K562 (cell line): ENCODE results near the gene TRIM33. TPM values are rescaled to one million over a fixed set of nuclear protein-coding genes. Genes with fewer than 3 reads are reported as not detected.

Source experiments
- CREB1 ChIP-seq, 2 experiments: sonication (generic) in 1 of 2; formaldehyde crosslinking in 1 of 2; IDR thresholded peaks; 2 replicates each; pipeline versions ENCODE4 v1.6.1 to v1.8.0; 2012 to 2022; ENCODE audit warnings: inconsistent platforms in 1 of 2, mild to moderate bottlenecking in 1 of 2, missing genetic modification reagents in 1 of 2, moderate library complexity in 1 of 2
- DMBX1 ChIP-seq: fragments of 250-450 bp; sonication (Bioruptor Pico); IDR thresholded peaks from 2 replicates; pipeline ENCODE4 v1.8.0; 2022; ENCODE audit warnings: inconsistent platforms, mild to moderate bottlenecking, moderate library complexity, borderline replicate concordance
- ERF ChIP-seq: fragments of 450-650 bp; formaldehyde crosslinking; IDR thresholded peaks from 2 replicates; pipeline ENCODE4 v1.4.0; 2020; ENCODE audit warnings: mild to moderate bottlenecking, mixed read lengths
- FOXA3 ChIP-seq, 2 experiments: fragments of 450-650 bp in 1 of 2; sonication (generic) in 1 of 2; formaldehyde crosslinking; IDR thresholded peaks in 1 of 2; conservative IDR thresholded peaks in 1 of 2; 2 replicates each; pipeline versions ENCODE4 v1.4.0 to v1.8.0; 2020 to 2022; ENCODE audit warnings: mild to moderate bottlenecking in 2 of 2, missing genetic modification reagents in 1 of 2
- HDGF ChIP-seq: fragments of 450-650 bp; IDR thresholded peaks from 2 replicates; pipeline ENCODE4 v1.6.1; 2016
- NR2F6 ChIP-seq: fragments of 450-650 bp; formaldehyde crosslinking; IDR thresholded peaks from 2 replicates; pipeline ENCODE4 v1.4.0; 2020; ENCODE audit warnings: mild to moderate bottlenecking
- PHF8 ChIP-seq: fragments of 200-600 bp; sonication (generic); IDR thresholded peaks from 2 replicates; pipeline ENCODE4 v1.6.1; 2012; ENCODE audit warnings: mixed run types, mild to moderate bottlenecking, inconsistent platforms, low read length, moderate library complexity, borderline replicate concordance
- POLR2AphosphoS5 ChIP-seq: IDR thresholded peaks from 2 replicates; pipeline ENCODE4 v1.6.1; 2011; ENCODE audit warnings: mild to moderate bottlenecking, low read depth, low read length, moderate library complexity; ENCODE audit not compliant: control insufficient read depth, insufficient read depth
- PTRF ChIP-seq: fragments of 450-650 bp; IDR thresholded peaks from 2 replicates; pipeline ENCODE4 v1.6.1; 2016; ENCODE audit warnings: mild to moderate bottlenecking, missing genetic modification characterization, missing compliant biosample characterization
- RB1 ChIP-seq: fragments of 450-650 bp; IDR thresholded peaks from 2 replicates; pipeline ENCODE4 v1.6.1; 2017; ENCODE audit warnings: low read depth, mild to moderate bottlenecking
- RFX1 ChIP-seq: fragments of 450-650 bp; IDR thresholded peaks from 2 replicates; pipeline ENCODE4 v1.6.1; 2016; ENCODE audit warnings: mild to moderate bottlenecking, moderate library complexity
- RFX7 ChIP-seq: fragments of 250-450 bp; sonication (Bioruptor Pico); IDR thresholded peaks from 2 replicates; pipeline ENCODE4 v1.5.1; 2021; ENCODE audit warnings: mild to moderate bottlenecking
- SMAD4 ChIP-seq: fragments of 250-450 bp; sonication (Bioruptor Pico); conservative IDR thresholded peaks from 2 replicates; pipeline ENCODE4 v1.8.0; 2021; ENCODE audit warnings: inconsistent platforms, mild to moderate bottlenecking, moderate library complexity
- SMARCA4 ChIP-seq: fragments of 450-650 bp; IDR thresholded peaks from 2 replicates; pipeline ENCODE4 v1.6.1; 2016
- SRSF3 ChIP-seq: fragments of 200-400 bp; formaldehyde crosslinking; IDR thresholded peaks from 2 replicates; pipeline ENCODE4 v1.6.1; 2016; ENCODE audit warnings: mild to moderate bottlenecking, low read length, moderate library complexity; ENCODE audit not compliant: insufficient read depth
- TCF3 ChIP-seq: sonication (generic); formaldehyde crosslinking; IDR thresholded peaks from 2 replicates; pipeline ENCODE4 v1.4.0; 2020; ENCODE audit warnings: mild to moderate bottlenecking, missing genetic modification reagents
- TCFL5 ChIP-seq: fragments of 250-450 bp; sonication (Bioruptor Pico); conservative IDR thresholded peaks from 2 replicates; pipeline ENCODE4 v1.6.1; 2021; ENCODE audit warnings: mild to moderate bottlenecking, moderate library complexity, matching md5 sums
- XRCC4 ChIP-seq: IDR thresholded peaks from one replicate; pipeline ENCODE4 v1.6.1; 2011; ENCODE audit not compliant: insufficient read depth, insufficient read length; ENCODE audit errors: extremely low read depth
- ZBTB12 ChIP-seq: fragments of 250-450 bp; sonication (Bioruptor Pico); IDR thresholded peaks from 2 replicates; pipeline ENCODE4 v1.4.0; 2020
- ZFPM2 ChIP-seq: fragments of 250-450 bp; sonication (Bioruptor Pico); IDR thresholded peaks from 2 replicates; pipeline ENCODE4 v1.5.1; 2022; ENCODE audit warnings: mild to moderate bottlenecking
- ZNF224 ChIP-seq: sonication (generic); formaldehyde crosslinking; IDR thresholded peaks from 2 replicates; pipeline ENCODE4 v1.8.0; 2022; ENCODE audit warnings: mild to moderate bottlenecking, missing genetic modification reagents
- ZNF311 ChIP-seq: fragments of 250-450 bp; sonication (Bioruptor Pico); IDR thresholded peaks from 2 replicates; pipeline ENCODE4 v1.4.0; 2020; ENCODE audit warnings: mild to moderate bottlenecking, moderate library complexity
- ZNF398 ChIP-seq: fragments of 250-450 bp; sonication (Bioruptor Pico); IDR thresholded peaks from 2 replicates; pipeline ENCODE4 v1.8.0; 2021; ENCODE audit warnings: moderate library complexity, mild to moderate bottlenecking, inconsistent platforms
- ZSCAN32 ChIP-seq: fragments of 450-650 bp; formaldehyde crosslinking; IDR thresholded peaks from 2 replicates; pipeline ENCODE4 v1.4.0; 2020; ENCODE audit warnings: mild to moderate bottlenecking, moderate library complexity
- polyA plus RNA-seq, 8 experiments: library from polyadenylated mRNA; depleted of rRNA in 4 of 8; stranded (reverse) in 5 of 8; unstranded in 3 of 8; fragments of >200 nt; fragmentation: Nextera tagmentation in 2 of 8; fragmentation: Illumina TruSeq in 1 of 8; extraction: Ambion mirVana in 2 of 8; extraction: Trizol in 1 of 8; gene quantifications; 2 replicates each; pipeline versions ENCODE4 v1.2.1 to v1.2.3, GENCODE V29; 2011 to 2014; ENCODE audit warnings: inconsistent platforms in 1 of 8, missing spikeins in 1 of 8
- total RNA-seq, 7 experiments: library from RNA; depleted of rRNA in 6 of 7; stranded (reverse); fragments of >200 nt in 6 of 7; fragmentation: Illumina TruSeq in 2 of 7; extraction: Trizol in 2 of 7; gene quantifications; 2 replicates each; pipeline versions ENCODE4 v1.2.1 to v1.2.3, GENCODE V29; 2011 to 2021; ENCODE audit warnings: low replicate concordance in 1 of 7
- TF ChIP-seq, protein P1 (sequence below), 2 experiments: fragments of 250-450 bp in 1 of 2; fragments of 450-650 bp in 1 of 2; sonication (Bioruptor Pico) in 1 of 2; IDR thresholded peaks; 2 replicates each; pipeline versions ENCODE4 v1.6.1 to v1.8.0; 2016 to 2021; ENCODE audit warnings: mild to moderate bottlenecking in 2 of 2, moderate library complexity in 2 of 2, missing compliant biosample characterization in 1 of 2, missing genetic modification characterization in 1 of 2
- TF ChIP-seq, protein P2 (sequence below): sonication (generic); formaldehyde crosslinking; IDR thresholded peaks from 2 replicates; pipeline ENCODE4 v1.8.0; 2022; ENCODE audit warnings: mild to moderate bottlenecking, missing genetic modification reagents

Gene TRIM33
- total and polyA plus RNA-seq, 9 of the 15 experiments (the other 6 are each of a cell fraction or from before 2014, with no cell fraction given) = 9.3 to 58.4 (median 40.2) TPM

- TF ChIP-seq, protein P1, sequence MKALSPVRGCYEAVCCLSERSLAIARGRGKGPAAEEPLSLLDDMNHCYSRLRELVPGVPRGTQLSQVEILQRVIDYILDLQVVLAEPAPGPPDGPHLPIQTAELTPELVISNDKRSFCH (CRISPR knock-in tag; IDR thresholded peaks at IDR 0.05) = no peak
- TF ChIP-seq, protein P1 (tag; IDR thresholded peaks at IDR 0.05) = peak; percentile 85; the same call in 1 of the 2 replicates
- no peak for TF ChIP-seq RB1
- no peak for TF ChIP-seq ZSCAN32 (CRISPR knock-in tag)
- TF ChIP-seq XRCC4 = no peak
- no peak for TF ChIP-seq PTRF (tag)
- no peak for TF ChIP-seq RFX7 (CRISPR knock-in tag)
- TF ChIP-seq NR2F6 (CRISPR knock-in tag) = no peak
- peak; percentile 54; the same call in 1 of the 2 replicates for TF ChIP-seq DMBX1
- TF ChIP-seq, protein P2, sequence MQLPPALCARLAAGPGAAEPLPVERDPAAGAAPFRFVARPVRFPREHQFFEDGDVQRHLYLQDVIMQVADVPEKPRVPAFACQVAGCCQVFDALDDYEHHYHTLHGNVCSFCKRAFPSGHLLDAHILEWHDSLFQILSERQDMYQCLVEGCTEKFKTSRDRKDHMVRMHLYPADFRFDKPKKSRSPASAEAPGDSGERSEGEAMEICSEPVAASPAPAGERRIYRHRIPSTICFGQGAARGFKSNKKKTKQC (CRISPR knock-in tag) = no peak
- no peak for TF ChIP-seq ZFPM2 (CRISPR knock-in tag)
- TF ChIP-seq SMARCA4 = peak; percentile 98
- TF ChIP-seq PHF8 = no peak
- no peak for TF ChIP-seq ZNF311 (CRISPR knock-in tag)
- TF ChIP-seq FOXA3 (CRISPR knock-in tag; conservative IDR thresholded peaks at IDR 0.05 in 1 of 2, IDR thresholded peaks at IDR 0.05 in 1 of 2) = no peak
- no peak for TF ChIP-seq ZNF398
- no peak for TF ChIP-seq TCFL5
- no peak for TF ChIP-seq ZBTB12
- peak; percentile 95 for TF ChIP-seq TCF3 (CRISPR knock-in tag)
- TF ChIP-seq ZNF224 (CRISPR knock-in tag) = no peak
- TF ChIP-seq SRSF3 = no peak
- TF ChIP-seq RFX1 = no peak
- peak; percentile 27; the same call in 1 of the 2 replicates for TF ChIP-seq CREB1 (IDR thresholded peaks at IDR 0.05)
- TF ChIP-seq CREB1 (CRISPR knock-in tag; IDR thresholded peaks at IDR 0.05) = no peak
- TF ChIP-seq HDGF = 0 out of 2 replicates have a peak, but pooled peaks have one; percentile 45
- peak; percentile 64 for TF ChIP-seq POLR2AphosphoS5
- TF ChIP-seq SMAD4 (CRISPR knock-in tag) = peak; percentile 86
- no peak for TF ChIP-seq ERF (CRISPR knock-in tag)
Observed at GRCh38 chr1:114388432-114389003, 122.5 kb downstream of the TRIM33 start (continued).
